Neuronal stem cell (in vitro differentiated cells): ENCODE results near the gene ANKRD49.

Experiments
- DNase-seq: peaks from one replicate; pipeline ENCODE4 v3.0.0-alpha.2; 2013; ENCODE audit warnings: low spot score
- H2AFZ ChIP-seq: one replicate; pipeline ENCODE4 v1.6.1; 2013; ENCODE audit warnings: mild to moderate bottlenecking, low read length, inconsistent platforms
- H2AK5ac ChIP-seq: 2 replicates; pipeline ENCODE4 v1.6.1; 2013; ENCODE audit warnings: low read depth, mild to moderate bottlenecking, inconsistent platforms, low read length, moderate library complexity, mixed read lengths
- H2BK120ac ChIP-seq: 2 replicates; pipeline ENCODE4 v1.6.1; 2013; ENCODE audit warnings: low read depth, mild to moderate bottlenecking, inconsistent platforms, low read length, moderate library complexity, mixed read lengths
- H2BK12ac ChIP-seq: one replicate; pipeline ENCODE4 v1.6.1; 2013; ENCODE audit warnings: low read length, inconsistent platforms
- H2BK15ac ChIP-seq: 2 replicates; pipeline ENCODE4 v1.6.1; 2013; ENCODE audit warnings: mild to moderate bottlenecking, low read length, inconsistent platforms, mixed read lengths
- H2BK5ac ChIP-seq: one replicate; pipeline ENCODE4 v1.6.1; 2013; ENCODE audit warnings: inconsistent platforms, mild to moderate bottlenecking, low read length, moderate library complexity
- H3K14ac ChIP-seq: one replicate; pipeline ENCODE4 v1.6.1; 2013; ENCODE audit warnings: low read length, inconsistent platforms
- H3K18ac ChIP-seq: 2 replicates; pipeline ENCODE4 v1.6.1; 2013; ENCODE audit warnings: low read length, inconsistent platforms
- H3K23ac ChIP-seq: 2 replicates; pipeline ENCODE4 v1.6.1; 2013; ENCODE audit warnings: low read depth, mild to moderate bottlenecking, mixed read lengths, low read length, inconsistent platforms; ENCODE audit not compliant: poor library complexity
- H3K27ac ChIP-seq: replicated peaks from 3 replicates; pipeline ENCODE4 v1.5.1; 2013; ENCODE audit warnings: low read length, inconsistent platforms
- H3K27me3 ChIP-seq, 3 experiments: 2 replicates each; pipeline ENCODE4 v1.6.1; 2013; ENCODE audit warnings: low read length in 3 of 3, mild to moderate bottlenecking in 2 of 3, inconsistent platforms in 1 of 3, low read depth in 1 of 3, mixed read lengths in 1 of 3, moderate library complexity in 1 of 3; ENCODE audit not compliant: control insufficient read depth in 3 of 3, insufficient read depth in 3 of 3
- H3K36me3 ChIP-seq, 2 donors: replicated peaks in 1 of 2; 2 replicates each; pipeline ENCODE4 v1.6.1; 2013; ENCODE audit warnings: low read length in 2 of 2; ENCODE audit not compliant: control insufficient read depth in 2 of 2, insufficient read depth in 2 of 2
- H3K4ac ChIP-seq: 2 replicates; pipeline ENCODE4 v1.6.1; 2013; ENCODE audit warnings: inconsistent platforms, mild to moderate bottlenecking, low read length, moderate library complexity
- H3K4me1 ChIP-seq, 2 donors: 1 replicate in 1 of 2; 2 replicates in 1 of 2; pipeline ENCODE4 v1.6.1; 2013; ENCODE audit warnings: low read length in 2 of 2, low read depth in 1 of 2; ENCODE audit not compliant: control insufficient read depth in 2 of 2, insufficient read depth in 1 of 2
- H3K4me2 ChIP-seq: one replicate; pipeline ENCODE4 v1.6.1; 2013; ENCODE audit warnings: mild to moderate bottlenecking, low read length, inconsistent platforms; ENCODE audit not compliant: insufficient read depth, poor library complexity, severe bottlenecking
- H3K4me3 ChIP-seq, 2 donors: 2 replicates each; pipeline ENCODE4 v1.5.1; 2013; ENCODE audit warnings: low read length in 2 of 2, mild to moderate bottlenecking in 2 of 2, inconsistent platforms in 1 of 2, moderate library complexity in 1 of 2
- H3K79me1 ChIP-seq: one replicate; pipeline ENCODE4 v1.6.1; 2013; ENCODE audit warnings: low read depth, mild to moderate bottlenecking, inconsistent platforms, low read length, moderate library complexity
- H3K9ac ChIP-seq: one replicate; pipeline ENCODE4 v1.6.1; 2013; ENCODE audit warnings: mild to moderate bottlenecking, low read depth, low read length, inconsistent platforms; ENCODE audit not compliant: poor library complexity
- H3K9me3 ChIP-seq, 2 donors: replicated peaks in 1 of 2; 2 replicates each; pipeline versions ENCODE3 to v1.6.1; 2013; ENCODE audit warnings: low read length in 2 of 2, mild to moderate bottlenecking in 2 of 2, inconsistent platforms in 1 of 2, low read depth in 1 of 2, mixed read lengths in 1 of 2, moderate library complexity in 1 of 2; ENCODE audit not compliant: control insufficient read depth in 2 of 2, insufficient read depth in 1 of 2
- H4K8ac ChIP-seq: one replicate; pipeline ENCODE4 v1.6.1; 2013; ENCODE audit warnings: low read depth, mild to moderate bottlenecking, inconsistent platforms, low read length, moderate library complexity
- H4K91ac ChIP-seq: one replicate; pipeline ENCODE4 v1.6.1; 2013; ENCODE audit warnings: low read length, low read depth, mild to moderate bottlenecking, inconsistent platforms; ENCODE audit not compliant: poor library complexity
- WGBS, 2 donors: extraction: QIAGEN DNeasy Blood & Tissue Kit; methylation state at CpG; one replicate each; pipeline ENCODE4 v1.1.7; 2013; ENCODE audit warnings: missing lambda C conversion rate in 2 of 2, mixed read lengths in 1 of 2; ENCODE audit not compliant: insufficient read length in 2 of 2, insufficient replicate concordance in 1 of 2; ENCODE audit errors: extremely low coverage in 2 of 2; 5-methylcytosine and 5-hydroxymethylcytosine counted together
- small RNA-seq: library from polyadenylated mRNA; stranded (forward); fragments of <200 nt; extraction: miRNeasy Mini kit (QIAGEN cat#:217004); gene quantifications from one replicate; pipeline ENCODE3, GENCODE V24; 2013; ENCODE audit not compliant: insufficient read depth

Gene ANKRD49

DNA sequence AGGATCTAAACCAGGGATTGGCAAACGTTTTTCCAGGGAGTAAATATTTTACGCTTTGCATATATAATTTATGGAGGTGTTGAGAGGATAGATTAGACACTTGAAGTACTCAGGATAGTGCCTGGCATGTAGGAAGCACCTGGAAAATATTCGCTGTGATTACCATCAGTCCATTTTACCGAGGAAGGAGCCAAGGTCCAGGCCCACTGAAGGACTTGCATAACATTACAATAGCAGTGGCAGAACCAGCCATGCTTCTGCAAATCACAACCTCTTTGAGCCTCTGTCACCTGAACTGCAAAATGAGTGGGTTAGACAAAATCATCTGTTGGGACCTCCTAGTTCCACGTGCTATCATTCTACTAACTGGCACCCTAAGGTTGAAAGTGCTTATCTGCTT, 55.4 kb downstream of the ANKRD49 start:
- peaks cover 8 to 45% (median 20%) of the 10 kb centered on the region in 3 experiments for H3K27me3 ChIP-seq
- H3K79me1 ChIP-seq, result no peaks in the 10 kb centered on the region
- no CpG with 5 or more reads among the region's 5 CpGs for WGBS, 2 donors
- no peak overlapping the region for H3K4me2 ChIP-seq
- no peak overlapping the region for H3K14ac ChIP-seq
- H3K23ac ChIP-seq, result no peak overlapping the region
- no peak for DNase-seq
- H2AFZ ChIP-seq, result no peak overlapping the region
- H2AK5ac ChIP-seq, result no peak overlapping the region
- peaks cover 0 to 6% of the 10 kb centered on the region in 2 donors for H3K9me3 ChIP-seq
- no peaks in the 10 kb centered on the region for H3K36me3 ChIP-seq
- H2BK12ac ChIP-seq, result no peak overlapping the region
- no peak overlapping the region for H4K8ac ChIP-seq
- H2BK5ac ChIP-seq, result no peak overlapping the region
- no peak overlapping the region for H2BK15ac ChIP-seq
- no peak overlapping the region for H3K27ac ChIP-seq
- peaks cover 0 to 2% of the 10 kb centered on the region in 2 donors for H3K4me1 ChIP-seq
- no peak overlapping the region for H3K4me3 ChIP-seq
- no peak overlapping the region for H3K18ac ChIP-seq
- no peak overlapping the region for H4K91ac ChIP-seq
- no peak overlapping the region for H2BK120ac ChIP-seq
- H3K4ac ChIP-seq, result no peak overlapping the region
- H3K9ac ChIP-seq, result no peak overlapping the region

Small RNA genes within 50 kb of the gene (small RNA-seq; reads per million reads assigned to genes)
- gene MIR548L, result 13.4 reads per million, percentile 68 among the genes with 10 or more reads in this experiment
